ENCODE data around the gene CMIP. TPM values are rescaled to one million over a fixed set of nuclear protein-coding genes. Genes with fewer than 3 reads are reported as not detected.
"Not testable (repeated sequence)": the region's sequence is repeated elsewhere in the genome, so short reads cannot be mapped to it uniquely, and the experiment has no call there.

Gene CMIP
- total RNA-seq, 5 donors from 2014 or later (not counting 1 experiment from before 2014, with no cell fraction given) = 39.8 to 55.9 (median 42.6) TPM

GRCh38 chr16:81417210-81417609, 27.4 kb upstream of the CMIP start:
- H3K36me3 Mint-ChIP-seq = no peaks in the 10 kb centered on the region
- no peaks in the 10 kb centered on the region for H3K4me1 ChIP-seq (ENCODE audit: control insufficient read depth in 1 of 2, extremely low read depth in 1 of 2, insufficient read depth in 2 of 2, low read length in 2 of 2)
- no peak overlapping the region for H3K4me3 Mint-ChIP-seq
- 73% methylated on average over 3 of the region's 5 CpGs for WGBS (ENCODE audit: insufficient coverage)
- H3K9me3 Mint-ChIP-seq = no peaks in the 10 kb centered on the region
- CTCF ChIA-PET = no interaction called here
- no peak overlapping the region for H3K4me3 ChIP-seq (ENCODE audit: control insufficient read depth in 1 of 2, extremely low read depth in 1 of 2, low read length in 1 of 2)
- no peaks in the 10 kb centered on the region for H3K9me3 ChIP-seq
- no peak overlapping the region for H3K27ac Mint-ChIP-seq
- ATAC-seq (replicated peaks in 1 of 4) = no peak
- H3K27ac ChIP-seq (ENCODE audit: low read length) = no peak overlapping the region
- peaks cover 0 to 12% of the 10 kb centered on the region in 2 experiments for H3K27me3 ChIP-seq (replicated peaks in 1 of 2; ENCODE audit: control insufficient read depth in 2 of 2, extremely low read depth in 1 of 2, insufficient read depth in 2 of 2, low read length in 1 of 2)
- POLR2A ChIA-PET = no interaction called here
- DNase-seq = no peak
- peaks cover 5 to 7% (median 6%) of the 10 kb centered on the region in 3 donors for H3K4me1 Mint-ChIP-seq
- no peaks in the 10 kb centered on the region for H3K36me3 ChIP-seq (ENCODE audit: control insufficient read depth in 2 of 2, extremely low read depth in 1 of 2, insufficient read depth in 1 of 2, low read length in 1 of 2)
- H3K27me3 Mint-ChIP-seq = no peaks in the 10 kb centered on the region

- Histone ChIP-seq H3K27me3 (replicated peaks in 1 of 2; ENCODE audit: control insufficient read depth in 2 of 2, extremely low read depth in 1 of 2, insufficient read depth in 2 of 2, low read length in 1 of 2) (peaks cover 0 to 9% of the 10 kb centered on the region in 2 experiments), H3K36me3 (ENCODE audit: control insufficient read depth in 2 of 2, extremely low read depth in 1 of 2, insufficient read depth in 1 of 2, low read length in 1 of 2) (no peaks in the 10 kb centered on the region), H3K27ac (ENCODE audit: low read length) (no peak overlapping the region), H3K9me3 (no peaks in the 10 kb centered on the region), H3K4me1 (ENCODE audit: control insufficient read depth in 1 of 2, extremely low read depth in 1 of 2, insufficient read depth in 2 of 2, low read length in 2 of 2) (peaks cover 0 to 4% of the 10 kb centered on the region in 2 experiments), H3K4me3 (ENCODE audit: control insufficient read depth in 1 of 2, extremely low read depth in 1 of 2, low read length in 1 of 2) (no peak overlapping the region)
- Mint-ChIP-seq H3K36me3 (no peaks in the 10 kb centered on the region), H3K27me3 (no peaks in the 10 kb centered on the region), H3K9me3 (peaks cover 0 to 3% (median 0%) of the 10 kb centered on the region in 3 donors), H3K4me3 (no peak overlapping the region), H3K27ac (no peak overlapping the region), H3K4me1 (peaks cover 7 to 11% (median 9%) of the 10 kb centered on the region in 3 donors)
- ATAC-seq (replicated peaks in 1 of 4) = no peak
- WGBS (ENCODE audit: insufficient coverage) = 81% methylated on average over 7 of the region's 9 CpGs
- ChIA-PET POLR2A (interaction anchor here in 1 of 2 donors (0.6 kb wide), 1 partner anchor 229 kb away, joined by 8 read pairs; no protein-coding TSS in a partner anchor), CTCF (interaction anchor here in 1 of 2 donors (0.6 kb wide), 1 partner anchor 50 kb away, joined by 3 read pairs; no protein-coding TSS in a partner anchor)
- DNase-seq = no peak
Measured at GRCh38 chr16:81419806-81420205, 24.8 kb upstream of the CMIP start.

GRCh38 chr16:81421126-81421525, 23.5 kb upstream of the CMIP start:
- no peaks in the 10 kb centered on the region for H3K36me3 ChIP-seq (ENCODE audit: control insufficient read depth in 2 of 2, extremely low read depth in 1 of 2, insufficient read depth in 1 of 2, low read length in 1 of 2)
- H3K4me3 Mint-ChIP-seq = no peak overlapping the region
- no peaks in the 10 kb centered on the region for H3K36me3 Mint-ChIP-seq
- POLR2A ChIA-PET = no interaction called here
- H3K27me3 ChIP-seq (replicated peaks in 1 of 2; ENCODE audit: control insufficient read depth in 2 of 2, extremely low read depth in 1 of 2, insufficient read depth in 2 of 2, low read length in 1 of 2) = peaks cover 0 to 9% of the 10 kb centered on the region in 2 experiments
- peaks cover 0 to 9% of the 10 kb centered on the region in 2 experiments for H3K4me1 ChIP-seq (ENCODE audit: control insufficient read depth in 1 of 2, extremely low read depth in 1 of 2, insufficient read depth in 2 of 2, low read length in 2 of 2)
- no peaks in the 10 kb centered on the region for H3K9me3 ChIP-seq
- CTCF ChIA-PET = no interaction called here
- peaks cover 0 to 5% (median 0%) of the 10 kb centered on the region in 3 donors for H3K9me3 Mint-ChIP-seq
- WGBS (ENCODE audit: insufficient coverage) = 100% methylated on average over 1 of the region's 2 CpGs
- no peak overlapping the region for H3K27ac ChIP-seq (ENCODE audit: low read length)
- no peak for DNase-seq
- H3K4me1 Mint-ChIP-seq = peaks cover 8 to 17% (median 12%) of the 10 kb centered on the region in 3 donors
- ATAC-seq (replicated peaks in 1 of 4) = no peak
- H3K27me3 Mint-ChIP-seq = no peaks in the 10 kb centered on the region
- no peak overlapping the region for H3K4me3 ChIP-seq (ENCODE audit: control insufficient read depth in 1 of 2, extremely low read depth in 1 of 2, low read length in 1 of 2)
- H3K27ac Mint-ChIP-seq = no peak overlapping the region

GRCh38 chr16:81421536-81421935, 23.1 kb upstream of the CMIP start:
- Histone ChIP-seq H3K27ac (ENCODE audit: low read length) (no peak overlapping the region), H3K4me3 (ENCODE audit: control insufficient read depth in 1 of 2, extremely low read depth in 1 of 2, low read length in 1 of 2) (no peak overlapping the region), H3K9me3 (no peaks in the 10 kb centered on the region), H3K27me3 (replicated peaks in 1 of 2; ENCODE audit: control insufficient read depth in 2 of 2, extremely low read depth in 1 of 2, insufficient read depth in 2 of 2, low read length in 1 of 2) (peaks cover 0 to 9% of the 10 kb centered on the region in 2 experiments), H3K4me1 (ENCODE audit: control insufficient read depth in 1 of 2, extremely low read depth in 1 of 2, insufficient read depth in 2 of 2, low read length in 2 of 2) (peaks cover 0 to 9% of the 10 kb centered on the region in 2 experiments), H3K36me3 (ENCODE audit: control insufficient read depth in 2 of 2, extremely low read depth in 1 of 2, insufficient read depth in 1 of 2, low read length in 1 of 2) (no peaks in the 10 kb centered on the region)
- ChIA-PET POLR2A (no interaction called here), CTCF (no interaction called here)
- Mint-ChIP-seq H3K4me1 (peaks cover 8 to 19% (median 12%) of the 10 kb centered on the region in 3 donors), H3K27ac (no peak overlapping the region), H3K9me3 (peaks cover 0 to 5% (median 0%) of the 10 kb centered on the region in 3 donors), H3K36me3 (no peaks in the 10 kb centered on the region), H3K27me3 (no peaks in the 10 kb centered on the region), H3K4me3 (no peak overlapping the region)
- WGBS (ENCODE audit: insufficient coverage) = 87% methylated on average over 4 of the region's 11 CpGs
- ATAC-seq (replicated peaks in 1 of 4) = no peak
- DNase-seq = no peak

GRCh38 chr16:81422153-81422552, 22.5 kb upstream of the CMIP start:
- H3K27me3 Mint-ChIP-seq; H3K9me3 Mint-ChIP-seq; H3K4me3 ChIP-seq (ENCODE audit: control insufficient read depth in 1 of 2, extremely low read depth in 1 of 2, low read length in 1 of 2); H3K4me3 Mint-ChIP-seq; H3K27ac ChIP-seq (ENCODE audit: low read length); DNase-seq; ATAC-seq (replicated peaks in 1 of 4); H3K27ac Mint-ChIP-seq; H3K27me3 ChIP-seq (replicated peaks in 1 of 2; ENCODE audit: control insufficient read depth in 2 of 2, extremely low read depth in 1 of 2, insufficient read depth in 2 of 2, low read length in 1 of 2); H3K4me1 ChIP-seq (ENCODE audit: control insufficient read depth in 1 of 2, extremely low read depth in 1 of 2, insufficient read depth in 2 of 2, low read length in 2 of 2); H3K36me3 ChIP-seq (ENCODE audit: control insufficient read depth in 2 of 2, extremely low read depth in 1 of 2, insufficient read depth in 1 of 2, low read length in 1 of 2); H3K36me3 Mint-ChIP-seq; CTCF ChIA-PET; POLR2A ChIA-PET; H3K9me3 ChIP-seq: not testable (repeated sequence)
- WGBS (ENCODE audit: insufficient coverage) = no CpG with 5 or more reads among the region's 7 CpGs
- H3K4me1 Mint-ChIP-seq = peaks cover 8 to 19% (median 12%) of the 10 kb centered on the region in 3 donors

- CTCF ChIA-PET = interaction anchor here in 1 of 2 donors (0.5 to 0.7 kb wide), 2 partner anchors 22 to 48 kb away, joined by 3 read pairs; no protein-coding TSS in a partner anchor
- Mint-ChIP-seq H3K36me3 (no peaks in the 10 kb centered on the region), H3K27me3 (no peaks in the 10 kb centered on the region), H3K4me1 (peaks cover 8 to 21% (median 12%) of the 10 kb centered on the region in 3 donors), H3K27ac (peak overlapping the region in 1 of 2 donors; percentile 19), H3K4me3 (no peak overlapping the region), H3K9me3 (peaks cover 0 to 5% (median 0%) of the 10 kb centered on the region in 3 donors)
- ATAC-seq (replicated peaks in 1 of 4) (peak in 2 of 4 experiments; percentile 49 to 65), DNase-seq (peak in 2 of 35 experiments; percentile 11 to 53)
- WGBS (ENCODE audit: insufficient coverage) = 0% methylated on average over 1 of the region's 1 CpG
- no peak overlapping the region for H3K27ac ChIP-seq (ENCODE audit: low read length)
- H3K36me3 ChIP-seq (ENCODE audit: control insufficient read depth in 2 of 2, extremely low read depth in 1 of 2, insufficient read depth in 1 of 2, low read length in 1 of 2) = no peaks in the 10 kb centered on the region
- no peak overlapping the region for H3K4me3 ChIP-seq (ENCODE audit: control insufficient read depth in 1 of 2, extremely low read depth in 1 of 2, low read length in 1 of 2)
- H3K4me1 ChIP-seq (ENCODE audit: control insufficient read depth in 1 of 2, extremely low read depth in 1 of 2, insufficient read depth in 2 of 2, low read length in 2 of 2) = peaks cover 0 to 15% of the 10 kb centered on the region in 2 experiments
- peaks cover 0 to 7% of the 10 kb centered on the region in 2 experiments for H3K27me3 ChIP-seq (replicated peaks in 1 of 2; ENCODE audit: control insufficient read depth in 2 of 2, extremely low read depth in 1 of 2, insufficient read depth in 2 of 2, low read length in 1 of 2)
- no peaks in the 10 kb centered on the region for H3K9me3 ChIP-seq
- POLR2A ChIA-PET = interaction anchor here in 1 of 2 donors (0.5 kb wide), 1 partner anchor 10 kb away, joined by 3 read pairs; no protein-coding TSS in a partner anchor
Measured at GRCh38 chr16:81424771-81425170, 19.8 kb upstream of the CMIP start.

All from T-cell (primary cell).